Smooth muscle cell (in vitro differentiated cells): ENCODE results near the gene SLC25A13. TPM values are rescaled to one million over a fixed set of nuclear protein-coding genes. Genes with fewer than 3 reads are reported as not detected.

Experiments
- DNase-seq: peaks from one replicate; lab custom pipeline; 2025; ENCODE audit not compliant: unreplicated experiment; lab: John Stamatoyannopoulos, UW
- H2AFZ ChIP-seq: fragments of 200-600 bp; sonication (generic); 2 replicates; pipeline ENCODE4 v1.6.0; 2016; ENCODE audit warnings: antibody characterized with exemption, low read depth, mild to moderate bottlenecking
- H3F3A ChIP-seq: fragments of 200-600 bp; sonication (generic); 2 replicates; pipeline ENCODE4 v1.6.0; 2017; ENCODE audit warnings: antibody characterized with exemption, low read depth
- H3K27ac ChIP-seq: fragments of 200-600 bp; sonication (generic); 2 replicates; pipeline ENCODE4 v1.5.1; 2016; ENCODE audit warnings: low read depth, mild to moderate bottlenecking
- H3K27me3 ChIP-seq: fragments of 200-600 bp; sonication (generic); 2 replicates; pipeline ENCODE4 v1.6.1; 2016; ENCODE audit warnings: low read depth, mild to moderate bottlenecking
- H3K36me3 ChIP-seq: fragments of 200-600 bp; sonication (generic); 2 replicates; pipeline ENCODE4 v1.5.1; 2016; ENCODE audit warnings: low read depth
- H3K4me1 ChIP-seq: fragments of 200-600 bp; sonication (generic); 2 replicates; pipeline ENCODE4 v1.5.1; 2016; ENCODE audit warnings: low read depth
- H3K4me2 ChIP-seq: fragments of 200-600 bp; sonication (generic); 2 replicates; pipeline ENCODE4 v1.6.0; 2016; ENCODE audit warnings: mild to moderate bottlenecking
- H3K4me3 ChIP-seq: fragments of 200-600 bp; sonication (generic); 2 replicates; pipeline ENCODE4 v1.5.1; 2016; ENCODE audit warnings: mild to moderate bottlenecking
- H3K79me2 ChIP-seq: fragments of 200-600 bp; sonication (generic); 2 replicates; pipeline ENCODE4 v1.6.0; 2016; ENCODE audit warnings: low read depth, mild to moderate bottlenecking
- H3K9ac ChIP-seq: fragments of 200-600 bp; sonication (generic); 2 replicates; pipeline ENCODE4 v1.6.0; 2016; ENCODE audit warnings: low read depth
- H3K9me3 ChIP-seq: fragments of 200-600 bp; sonication (generic); replicated peaks from 2 replicates; pipeline ENCODE4 v1.5.1; 2016; ENCODE audit warnings: low read depth
- H4K20me1 ChIP-seq: fragments of 200-600 bp; sonication (generic); 2 replicates; pipeline ENCODE4 v1.6.0; 2016; ENCODE audit warnings: low read depth
- whole genome bisulfite sequencing: methylation state at CpG from one replicate; pipeline ENCODE4 v1.1.7; 2016; ENCODE audit warnings: low lambda C conversion rate; 5-methylcytosine and 5-hydroxymethylcytosine counted together
- polyA plus RNA-seq: library from polyadenylated mRNA; unstranded; fragments of >200 nt; fragmentation: Nextera tagmentation; extraction: Ambion mirVana; gene quantifications from 2 replicates; pipeline ENCODE4 v1.2.1, GENCODE V29; 2016
- total RNA-seq: library from RNA; depleted of rRNA; stranded (reverse); fragments of >200 nt; gene quantifications from 2 replicates; pipeline ENCODE4 v1.2.3, GENCODE V29; 2014
- TF ChIP-seq, protein P1 (sequence below): fragments of 200-600 bp; sonication (generic); IDR thresholded peaks from 2 replicates; pipeline ENCODE4 v1.5.1; 2017; ENCODE audit warnings: borderline replicate concordance, mild to moderate bottlenecking, antibody characterized with exemption; ENCODE audit not compliant: insufficient read depth, poor library complexity, severe bottlenecking

SLC25A13 gene
- total and polyA plus RNA-seq, 2 experiments from 2014 or later: 28.0 to 48.2 TPM

- H3K4me1 ChIP-seq: peaks cover 16% of the 10 kb centered on the region
- 93% methylated on average over 3 of the region's 3 CpGs for WGBS
- H4K20me1 ChIP-seq: peaks cover 78% of the 10 kb centered on the region
- no peak overlapping the region for H3K4me3 ChIP-seq
- no peaks in the 10 kb centered on the region for H3K36me3 ChIP-seq
- no peaks in the 10 kb centered on the region for H3F3A ChIP-seq
- TF ChIP-seq, protein P1, sequence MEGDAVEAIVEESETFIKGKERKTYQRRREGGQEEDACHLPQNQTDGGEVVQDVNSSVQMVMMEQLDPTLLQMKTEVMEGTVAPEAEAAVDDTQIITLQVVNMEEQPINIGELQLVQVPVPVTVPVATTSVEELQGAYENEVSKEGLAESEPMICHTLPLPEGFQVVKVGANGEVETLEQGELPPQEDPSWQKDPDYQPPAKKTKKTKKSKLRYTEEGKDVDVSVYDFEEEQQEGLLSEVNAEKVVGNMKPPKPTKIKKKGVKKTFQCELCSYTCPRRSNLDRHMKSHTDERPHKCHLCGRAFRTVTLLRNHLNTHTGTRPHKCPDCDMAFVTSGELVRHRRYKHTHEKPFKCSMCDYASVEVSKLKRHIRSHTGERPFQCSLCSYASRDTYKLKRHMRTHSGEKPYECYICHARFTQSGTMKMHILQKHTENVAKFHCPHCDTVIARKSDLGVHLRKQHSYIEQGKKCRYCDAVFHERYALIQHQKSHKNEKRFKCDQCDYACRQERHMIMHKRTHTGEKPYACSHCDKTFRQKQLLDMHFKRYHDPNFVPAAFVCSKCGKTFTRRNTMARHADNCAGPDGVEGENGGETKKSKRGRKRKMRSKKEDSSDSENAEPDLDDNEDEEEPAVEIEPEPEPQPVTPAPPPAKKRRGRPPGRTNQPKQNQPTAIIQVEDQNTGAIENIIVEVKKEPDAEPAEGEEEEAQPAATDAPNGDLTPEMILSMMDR: no peak
- no peaks in the 10 kb centered on the region for H3K9me3 ChIP-seq
- no peaks in the 10 kb centered on the region for H3K27me3 ChIP-seq
- H3K79me2 ChIP-seq: peaks cover 85% of the 10 kb centered on the region
- H3K4me2 ChIP-seq: peak overlapping the region; percentile 35
- no peak overlapping the region for H2AFZ ChIP-seq
- DNase-seq: no peak
- H3K9ac ChIP-seq: no peak overlapping the region
- H3K27ac ChIP-seq: no peak overlapping the region
These were observed 8.0 kb downstream of the SLC25A13 start for GRCh38 chr7:96313940-96314339.

- no peak overlapping the region for H3K4me2 ChIP-seq
- H4K20me1 ChIP-seq: peaks cover 89% of the 10 kb centered on the region
- 94% methylated on average over 4 of the region's 4 CpGs for WGBS
- peaks cover 16% of the 10 kb centered on the region for H3K4me1 ChIP-seq
- DNase-seq: no peak
- H3K27me3 ChIP-seq: no peaks in the 10 kb centered on the region
- TF ChIP-seq, protein P1: no peak
- peaks cover 83% of the 10 kb centered on the region for H3K79me2 ChIP-seq
- H3K36me3 ChIP-seq: no peaks in the 10 kb centered on the region
- H3K9me3 ChIP-seq: no peaks in the 10 kb centered on the region
- H3F3A ChIP-seq: no peaks in the 10 kb centered on the region
- H3K9ac ChIP-seq: no peak overlapping the region
- H3K27ac ChIP-seq: no peak overlapping the region
- no peak overlapping the region for H3K4me3 ChIP-seq
- H2AFZ ChIP-seq: no peak overlapping the region
These were observed 9.4 kb downstream of the SLC25A13 start for GRCh38 chr7:96312502-96312901.

- TF ChIP-seq, protein P1: no peak
These were observed 9.9 kb downstream of the SLC25A13 start for GRCh38 chr7:96311967-96312366.

GRCh38 chr7:96310110-96310509 lies 11.8 kb downstream of the SLC25A13 start:
- no peak for DNase-seq
- Histone ChIP-seq H3K4me1 (peaks cover 10% of the 10 kb centered on the region), H3K4me3 (no peak overlapping the region), H3K79me2 (peaks cover 73% of the 10 kb centered on the region), H2AFZ (no peak overlapping the region), H3K9me3 (no peaks in the 10 kb centered on the region), H3K9ac (no peak overlapping the region), H3F3A (no peaks in the 10 kb centered on the region), H3K27me3 (no peaks in the 10 kb centered on the region), H3K27ac (no peak overlapping the region), H3K4me2 (no peak overlapping the region), H4K20me1 (peaks cover 88% of the 10 kb centered on the region), H3K36me3 (no peaks in the 10 kb centered on the region)
- 97% methylated on average over 3 of the region's 3 CpGs for WGBS
- TF ChIP-seq, protein P1: no peak

More at GRCh38 chr7:96311967-96312366, 9.9 kb downstream of the SLC25A13 start:
- Histone ChIP-seq H3K27me3 (no peaks in the 10 kb centered on the region), H3K9me3 (no peaks in the 10 kb centered on the region), H3K4me2 (peak overlapping the region; percentile 33), H3K4me3 (no peak overlapping the region), H4K20me1 (peaks cover 87% of the 10 kb centered on the region), H3K79me2 (peaks cover 84% of the 10 kb centered on the region), H3F3A (no peaks in the 10 kb centered on the region), H3K27ac (no peak overlapping the region), H3K9ac (no peak overlapping the region), H2AFZ (no peak overlapping the region), H3K4me1 (peaks cover 16% of the 10 kb centered on the region), H3K36me3 (no peaks in the 10 kb centered on the region)
- DNase-seq: no peak
- WGBS: 76% methylated on average over 2 of the region's 2 CpGs
